Thyroid gland (tissue), 4 donors: ENCODE data around the gene RCAN2.

Source experiments
- CTCF ChIP-seq, 6 experiments: fragments of 200-600 bp in 3 of 6; fragments of 450-650 bp in 3 of 6; sonication (generic) in 3 of 6; IDR thresholded peaks; one replicate each; pipeline ENCODE4 v1.5.1; 2016 to 2019; ENCODE audit warnings: antibody characterized with exemption in 6 of 6, mild to moderate bottlenecking in 2 of 6, inconsistent platforms in 1 of 6, moderate library complexity in 1 of 6
- POLR2A ChIP-seq, 2 donors: fragments of 450-650 bp; IDR thresholded peaks; one replicate each; pipeline ENCODE4 v1.6.1; 2017; ENCODE audit warnings: antibody characterized with exemption in 2 of 2, mild to moderate bottlenecking in 2 of 2, moderate library complexity in 1 of 2

DNA sequence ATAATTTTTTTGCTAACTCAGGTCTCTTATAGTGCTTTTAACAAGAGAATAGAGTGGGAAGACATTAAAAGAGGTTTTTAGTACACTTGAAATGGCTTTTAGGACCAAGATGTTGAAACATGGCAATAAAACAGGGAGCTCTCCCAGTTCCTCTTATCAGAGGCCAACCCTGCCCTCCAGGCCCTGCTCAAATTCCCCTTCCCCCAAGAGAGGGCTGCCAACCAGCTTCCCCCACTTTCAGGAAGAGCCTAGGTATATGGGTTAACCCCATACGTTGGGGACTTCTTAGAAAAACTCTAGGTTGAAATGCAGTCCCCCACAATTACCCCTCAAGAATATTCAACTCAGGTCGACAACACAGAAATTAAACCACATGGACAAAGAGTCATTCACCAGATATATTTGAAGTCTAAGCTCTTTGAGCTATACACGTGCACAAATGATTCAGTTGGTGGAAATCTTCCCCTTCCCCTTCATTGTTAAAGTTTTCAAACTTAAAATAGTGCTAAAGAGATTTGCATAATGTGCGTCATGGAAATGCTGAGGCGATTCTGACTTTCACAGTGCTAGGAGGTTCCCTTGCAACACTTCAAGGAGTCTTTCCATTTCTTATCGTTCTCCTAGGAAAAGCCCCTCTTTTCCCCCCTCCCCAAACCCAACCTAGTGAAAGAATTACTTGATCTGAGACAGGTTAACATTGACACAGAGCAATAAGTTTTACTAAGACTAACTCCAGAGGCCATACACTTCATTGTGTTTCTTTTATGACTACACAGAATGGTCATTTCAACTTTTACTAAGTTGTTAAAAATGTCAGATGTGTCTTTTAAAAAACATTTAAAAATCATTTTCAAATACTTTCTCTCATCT is 270.7 kb downstream of the RCAN2 start:
- TF ChIP-seq POLR2A (IDR thresholded peaks at IDR 0.05) (no peak), CTCF (IDR thresholded peaks at IDR 0.05) (no peak)
